Upper lobe of left lung (tissue), 4 donors: Measurements from ENCODE around the gene TEAD2.

ENCODE experiments used
- CTCF ChIP-seq, 6 experiments: fragments of 450-650 bp in 4 of 6; fragments of 200-600 bp in 2 of 6; sonication (generic) in 2 of 6; IDR thresholded peaks; one replicate each; pipeline ENCODE4 v1.5.1; 2016 to 2019; ENCODE audit warnings: antibody characterized with exemption in 6 of 6
- POLR2A ChIP-seq, 4 donors: fragments of 450-650 bp; IDR thresholded peaks; one replicate each; pipeline ENCODE4 v1.5.1; 2016 to 2017; ENCODE audit warnings: antibody characterized with exemption in 4 of 4, mild to moderate bottlenecking in 2 of 4

GRCh38 chr19:49378512-49378911 is 16.3 kb upstream of the TEAD2 start:
- TF ChIP-seq CTCF (IDR thresholded peaks at IDR 0.05), result no peak
- TF ChIP-seq POLR2A (IDR thresholded peaks at IDR 0.05), result no peak
